HG03108 (cell line): ENCODE results near the gene LSM2.
"Not testable (repeated sequence)": the region's sequence is repeated elsewhere in the genome, so short reads cannot be mapped to it uniquely, and the experiment has no call there.

Source experiments
- ATAC-seq: cut with Tn5 transposase; IDR thresholded peaks from one replicate; pipeline ENCODE4 v1.9.1; 2021; ENCODE audit warnings: moderate library complexity; ENCODE audit not compliant: unreplicated experiment

Gene LSM2

GRCh38 chr6:31806470-31807272 lies at the start of gene LSM2:
LSM2 (minus strand) TSS chr6:31806966; CDS start chr6:31806757, 209 bp downstream.
- ATAC-seq = peak; percentile 85

GRCh38 chr6:31851980-31852718 lies 45.4 kb upstream of the LSM2 start:
- not testable (repeated sequence) for ATAC-seq

GRCh38 chr6:31851485-31851832 lies 44.7 kb upstream of the LSM2 start:
- no peak for ATAC-seq

DNA sequence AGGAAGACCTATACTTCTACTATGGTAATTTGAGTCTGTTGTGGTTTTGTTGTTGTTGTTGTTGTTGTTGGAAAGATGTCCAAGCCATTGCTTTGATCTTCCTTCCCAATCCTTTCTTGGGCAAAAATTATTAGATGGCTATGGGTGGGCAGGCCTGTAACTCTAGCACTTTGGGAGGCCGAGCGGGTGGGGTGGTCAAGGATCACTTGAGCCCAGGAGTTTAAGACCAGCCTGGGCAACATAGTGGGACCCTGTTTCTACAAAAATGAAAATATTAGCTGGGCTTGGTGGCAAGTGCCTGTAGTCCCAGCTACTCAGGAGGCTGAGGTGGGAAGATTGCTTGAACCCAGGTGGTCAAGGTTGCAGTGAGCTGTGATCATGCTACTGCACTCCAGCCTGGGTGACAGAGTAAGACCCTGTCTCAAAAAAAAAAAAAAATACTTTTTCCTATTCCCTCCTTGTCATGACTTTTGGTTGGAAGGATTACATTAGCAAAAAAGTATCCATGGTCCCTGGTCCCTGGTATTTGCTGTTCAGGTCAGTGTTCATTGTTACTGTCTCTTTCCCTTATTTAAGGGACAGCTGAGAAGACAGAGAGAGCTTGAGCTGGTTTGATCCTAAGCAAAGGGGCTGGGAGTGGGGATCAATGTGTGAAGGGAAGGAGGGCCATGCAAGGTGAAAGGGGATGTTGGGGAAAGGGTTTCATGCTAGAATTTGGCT lies 44.2 kb upstream of the LSM2 start:
- ATAC-seq = no peak

- no peak for ATAC-seq
Observed at GRCh38 chr6:31847276-31847978, 40.7 kb upstream of the LSM2 start.

DNA sequence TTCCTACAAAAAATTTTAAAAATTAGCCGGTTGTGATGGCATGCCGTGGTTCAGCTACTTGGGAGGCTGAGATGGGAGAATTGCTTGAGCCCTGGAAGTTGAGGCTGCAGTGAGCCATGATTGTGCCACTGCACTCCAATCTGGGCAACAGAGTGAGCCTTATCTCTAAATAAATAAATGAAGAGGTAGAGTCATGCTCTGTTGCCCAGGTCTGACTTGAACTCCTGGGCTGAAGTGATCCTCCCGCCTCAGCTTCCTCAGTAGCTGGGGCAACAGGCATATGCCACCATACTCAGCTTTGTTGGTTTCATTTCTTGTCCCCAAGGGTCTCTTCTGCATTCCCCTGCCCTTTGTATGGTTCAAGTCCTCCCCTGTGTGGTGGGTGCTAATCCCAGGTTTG lies 37.7 kb upstream of the LSM2 start:
- ATAC-seq = no peak

DNA sequence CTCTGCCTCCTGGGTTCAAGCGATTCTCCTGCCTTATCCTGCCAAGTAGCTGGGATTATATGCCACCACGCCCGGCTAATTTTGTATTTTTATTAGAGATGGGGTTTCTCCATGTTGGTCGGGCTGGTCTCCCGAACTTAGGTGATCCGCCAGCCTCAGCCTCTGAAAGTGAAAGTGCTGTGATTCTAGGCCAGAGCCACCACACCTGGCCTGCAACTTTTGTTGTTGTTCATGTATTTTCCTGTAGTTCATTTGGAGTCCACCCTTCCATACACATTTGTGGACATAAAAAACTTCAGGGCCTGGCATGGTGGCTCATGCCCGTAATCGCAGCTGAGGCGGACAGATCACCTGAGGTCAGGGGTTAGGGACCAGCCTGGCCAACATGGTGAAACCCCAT lies 35.3 kb upstream of the LSM2 start:
- ATAC-seq = no peak

- not testable (repeated sequence) for ATAC-seq
Observed at GRCh38 chr6:31839779-31840126, 33.0 kb upstream of the LSM2 start.

GRCh38 chr6:31838968-31839367 lies 32.2 kb upstream of the LSM2 start:
- no peak for ATAC-seq

DNA sequence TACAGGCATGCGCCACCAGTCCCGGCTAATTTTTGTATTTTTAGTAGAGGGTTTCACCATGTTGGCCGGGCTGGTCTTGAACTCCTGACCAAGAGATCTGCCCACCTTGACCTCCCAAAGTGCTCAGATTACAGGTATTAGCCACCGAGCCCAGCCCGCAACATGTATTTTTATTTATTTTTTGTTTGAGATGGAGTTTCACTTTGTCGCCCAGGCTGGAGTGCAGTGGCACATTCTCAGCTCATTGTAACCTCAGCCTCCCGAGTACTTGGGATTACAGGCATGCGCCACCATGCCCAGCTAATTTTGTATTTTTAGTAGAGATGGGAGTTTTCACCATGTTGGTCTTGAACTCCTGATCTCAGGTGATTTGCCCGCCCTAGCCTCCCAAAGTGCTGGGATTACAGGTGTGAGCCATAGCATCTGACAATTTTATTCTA lies 31.4 kb upstream of the LSM2 start:
- ATAC-seq = not testable (repeated sequence)

GRCh38 chr6:31837369-31838113 lies 30.8 kb upstream of the LSM2 start:
- ATAC-seq = no peak

- no peak for ATAC-seq
Observed at GRCh38 chr6:31836474-31837368, 30.0 kb upstream of the LSM2 start.

DNA sequence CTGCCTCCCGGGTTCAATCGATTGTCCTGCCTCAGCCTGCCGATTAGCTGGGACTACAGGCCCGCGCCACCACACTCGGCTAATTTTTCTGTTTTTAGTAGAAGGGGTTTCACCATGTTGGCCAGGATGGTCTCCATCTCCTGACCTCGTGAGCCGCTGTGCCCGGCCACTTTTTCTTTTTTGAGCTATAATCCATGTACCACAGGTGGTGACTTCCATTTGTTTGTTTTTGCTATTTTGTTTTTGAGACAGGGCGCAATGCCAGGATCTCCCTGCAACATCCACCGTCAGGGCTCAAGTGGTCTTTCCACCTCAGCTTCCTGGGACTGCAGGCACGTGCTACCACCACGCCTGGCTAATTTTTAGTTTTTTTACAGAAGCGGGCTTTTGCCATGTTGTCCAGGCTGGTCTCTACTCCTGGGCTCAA lies 29.3 kb upstream of the LSM2 start:
- ATAC-seq = no peak

DNA sequence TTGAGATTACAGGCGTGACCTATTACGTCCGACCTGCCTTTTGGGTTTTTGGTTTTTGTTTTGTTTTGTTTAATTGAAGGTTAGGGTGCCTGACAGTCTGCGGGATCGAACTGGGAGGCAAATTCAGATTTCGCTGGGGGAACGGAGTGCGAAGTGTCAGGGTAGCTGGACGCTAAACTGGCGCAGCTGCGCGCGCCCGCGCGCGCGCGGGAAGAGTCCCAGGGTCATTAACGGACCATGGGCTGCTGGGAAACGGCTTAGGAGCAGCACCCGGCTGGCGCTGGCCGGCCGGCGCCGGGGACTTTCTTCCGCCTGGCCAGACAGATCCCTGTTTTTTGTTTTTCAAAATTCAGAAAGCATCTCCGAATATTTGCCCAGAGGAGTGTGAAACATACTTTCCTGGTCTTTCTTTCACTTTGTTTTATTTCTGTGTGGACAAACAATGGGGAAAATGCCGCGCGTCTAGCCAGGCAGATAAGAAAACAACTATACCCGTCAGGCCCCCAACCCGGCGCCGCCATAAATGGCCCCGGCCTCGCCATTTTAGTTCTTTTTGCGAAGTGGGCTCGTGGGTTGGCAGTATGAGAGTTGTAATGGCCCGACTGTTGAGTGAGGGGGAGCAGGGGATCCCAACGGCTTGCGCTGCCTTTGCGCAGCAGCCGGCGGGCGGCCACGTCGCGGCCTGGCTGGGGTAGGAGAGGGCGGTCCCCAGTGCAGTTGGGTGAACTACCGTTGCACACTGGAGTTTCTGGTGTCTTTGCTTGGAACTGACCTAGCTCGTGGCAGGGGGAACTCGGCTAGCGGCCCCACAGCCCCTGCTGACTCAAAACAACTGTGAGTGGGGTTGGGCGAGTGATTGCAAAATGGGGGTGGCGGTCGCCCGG lies 27.8 kb upstream of the LSM2 start:
- ATAC-seq = peak; percentile 38

- no peak for ATAC-seq
Observed at GRCh38 chr6:31831350-31832215, 24.8 kb upstream of the LSM2 start.

GRCh38 chr6:31830886-31831335 lies 24.1 kb upstream of the LSM2 start:
- ATAC-seq = no peak

DNA sequence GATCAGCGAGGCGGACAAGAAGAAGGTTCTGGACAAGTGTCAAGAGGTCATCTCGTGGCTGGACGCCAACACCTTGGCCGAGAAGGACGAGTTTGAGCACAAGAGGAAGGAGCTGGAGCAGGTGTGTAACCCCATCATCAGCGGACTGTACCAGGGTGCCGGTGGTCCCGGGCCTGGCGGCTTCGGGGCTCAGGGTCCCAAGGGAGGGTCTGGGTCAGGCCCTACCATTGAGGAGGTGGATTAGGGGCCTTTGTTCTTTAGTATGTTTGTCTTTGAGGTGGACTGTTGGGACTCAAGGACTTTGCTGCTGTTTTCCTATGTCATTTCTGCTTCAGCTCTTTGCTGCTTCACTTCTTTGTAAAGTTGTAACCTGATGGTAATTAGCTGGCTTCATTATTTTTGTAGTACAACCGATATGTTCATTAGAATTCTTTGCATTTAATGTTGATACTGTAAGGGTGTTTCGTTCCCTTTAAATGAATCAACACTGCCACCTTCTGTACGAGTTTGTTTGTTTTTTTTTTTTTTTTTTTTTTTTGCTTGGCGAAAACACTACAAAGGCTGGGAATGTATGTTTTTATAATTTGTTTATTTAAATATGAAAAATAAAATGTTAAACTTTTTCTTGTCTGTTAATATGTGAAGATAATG lies 23.0 kb upstream of the LSM2 start:
- no peak for ATAC-seq
